ENCODE measurements around the gene DPYD. TPM values are rescaled to one million over a fixed set of nuclear protein-coding genes. Genes with fewer than 3 reads are reported as not detected.

Gene DPYD
- total RNA-seq, 2 donors from 2014 or later: 4.9 to 11.7 TPM

GRCh38 chr1:97516588-97516987, 404.2 kb downstream of the DPYD start:
- H3K4me1 ChIP-seq: no peaks in the 10 kb centered on the region
- H3K9ac ChIP-seq (ENCODE audit: low read depth in 2 of 2, low read length in 2 of 2): no peak overlapping the region
- intact Hi-C loops (cut with DNase I): no loop called here
- TF ChIP-seq CTCF (IDR thresholded peaks at IDR 0.05): no peak
- no peak for DNase-seq
- no peaks in the 10 kb centered on the region for H3K27me3 ChIP-seq
- no peak overlapping the region for H3K4me3 ChIP-seq
- no peak overlapping the region for H3K27ac ChIP-seq
- no peaks in the 10 kb centered on the region for H3K9me3 ChIP-seq
- H3K36me3 ChIP-seq: no peaks in the 10 kb centered on the region

GRCh38 chr1:97508653-97509218, 412.1 kb downstream of the DPYD start:
- Histone ChIP-seq H3K36me3 (no peaks in the 10 kb centered on the region), H3K27me3 (no peaks in the 10 kb centered on the region), H3K9me3 (no peaks in the 10 kb centered on the region), H3K27ac (no peak overlapping the region), H3K4me1 (no peaks in the 10 kb centered on the region), H3K4me3 (no peak overlapping the region), H3K9ac (ENCODE audit: low read depth in 2 of 2, low read length in 2 of 2) (no peak overlapping the region)
- intact Hi-C loops (cut with DNase I): no loop called here
- TF ChIP-seq CTCF (IDR thresholded peaks at IDR 0.05): no peak
- no peak for DNase-seq

DNA sequence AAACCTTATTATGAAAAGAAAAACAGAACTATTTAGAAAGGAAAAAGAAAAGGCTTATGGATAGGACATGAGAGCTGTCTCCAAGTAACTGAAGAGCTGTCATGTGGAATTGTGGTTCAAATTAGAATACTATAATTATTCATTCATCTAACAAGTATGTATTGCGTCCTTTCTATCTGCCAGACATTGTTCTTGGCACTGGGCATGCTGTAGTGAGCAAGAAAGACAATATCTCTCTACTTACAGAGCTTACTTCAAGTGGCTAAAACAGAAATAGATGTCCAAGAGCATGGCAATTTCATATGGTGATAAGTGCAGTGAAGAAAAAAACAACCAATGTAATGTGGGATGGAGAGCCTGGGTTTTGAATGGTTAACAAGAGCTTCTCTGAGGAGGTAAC, 413.0 kb downstream of the DPYD start:
- no peak for TF ChIP-seq CTCF (IDR thresholded peaks at IDR 0.05)

GRCh38 chr1:97506368-97506767, 414.5 kb downstream of the DPYD start:
- DNase-seq: no peak
- Histone ChIP-seq H3K9ac (ENCODE audit: low read depth in 2 of 2, low read length in 2 of 2) (no peak overlapping the region), H3K36me3 (no peaks in the 10 kb centered on the region), H3K4me1 (no peaks in the 10 kb centered on the region), H3K27me3 (no peaks in the 10 kb centered on the region), H3K9me3 (no peaks in the 10 kb centered on the region), H3K4me3 (no peak overlapping the region), H3K27ac (no peak overlapping the region)
- TF ChIP-seq CTCF (IDR thresholded peaks at IDR 0.05): no peak
- intact Hi-C loops (cut with DNase I): no loop called here

More for the DNA sequence above, 413.0 kb downstream of the DPYD start:
- H3K4me3 ChIP-seq: no peak overlapping the region
- H3K9ac ChIP-seq (ENCODE audit: low read depth in 2 of 2, low read length in 2 of 2): no peak overlapping the region
- intact Hi-C loops (cut with DNase I): no loop called here
- H3K4me1 ChIP-seq: no peaks in the 10 kb centered on the region
- no peak for DNase-seq
- H3K36me3 ChIP-seq: no peaks in the 10 kb centered on the region
- no peaks in the 10 kb centered on the region for H3K9me3 ChIP-seq
- no peaks in the 10 kb centered on the region for H3K27me3 ChIP-seq
- H3K27ac ChIP-seq: no peak overlapping the region

DNA sequence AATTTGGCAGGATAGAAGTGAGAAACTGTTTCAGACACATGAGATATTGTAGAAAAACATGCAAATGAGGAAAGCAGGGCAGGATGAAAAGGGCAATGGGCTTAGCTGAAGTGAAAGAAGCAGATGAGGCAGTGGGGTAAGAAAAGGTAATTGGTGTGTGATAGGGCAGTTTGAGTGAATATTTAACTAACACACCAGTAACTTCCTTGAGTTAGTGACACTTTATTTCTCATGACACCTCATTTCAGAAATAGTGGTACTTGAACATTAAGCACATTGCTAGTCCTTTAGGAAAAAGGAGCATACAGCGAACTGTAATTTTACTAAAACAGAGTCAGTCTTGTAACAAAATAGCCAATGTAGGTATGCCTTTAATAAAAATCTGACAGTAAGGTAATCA, 415.0 kb downstream of the DPYD start:
- Histone ChIP-seq H3K27ac (no peak overlapping the region), H3K9ac (ENCODE audit: low read depth in 2 of 2, low read length in 2 of 2) (no peak overlapping the region), H3K4me1 (no peaks in the 10 kb centered on the region), H3K4me3 (no peak overlapping the region), H3K36me3 (no peaks in the 10 kb centered on the region), H3K27me3 (no peaks in the 10 kb centered on the region), H3K9me3 (no peaks in the 10 kb centered on the region)
- TF ChIP-seq CTCF (IDR thresholded peaks at IDR 0.05): no peak
- intact Hi-C loops (cut with DNase I): no loop called here
- DNase-seq: no peak

All from colonic mucosa (tissue), 4 donors.